Fibroblast of the aortic adventitia (primary cell): ENCODE data around the gene KCNQ1. TPM values are rescaled to one million over a fixed set of nuclear protein-coding genes. Genes with fewer than 3 reads are reported as not detected.

Source experiments
- DNase-seq: peaks from one replicate; pipeline ENCODE4 v3.0.0-alpha.2; 2010; ENCODE audit warnings: low read depth
- H3K4me3 ChIP-seq: 2 replicates; pipeline ENCODE4 v1.5.1; 2011; ENCODE audit warnings: low read depth, mild to moderate bottlenecking, control low read depth, low read length, moderate library complexity
- total RNA-seq: library from RNA; depleted of rRNA; stranded (reverse); fragments of >200 nt; gene quantifications from 2 replicates; pipeline ENCODE4 v1.2.3, GENCODE V29; 2012; ENCODE audit warnings: low replicate concordance
- TF ChIP-seq, protein P1 (sequence below): IDR thresholded peaks from 2 replicates; pipeline ENCODE4 v1.5.1; 2011; ENCODE audit warnings: mild to moderate bottlenecking, low read length, control low read depth, inconsistent platforms; ENCODE audit not compliant: insufficient read depth

KCNQ1 gene
- total RNA-seq, 1 donor, result not detected

DNA sequence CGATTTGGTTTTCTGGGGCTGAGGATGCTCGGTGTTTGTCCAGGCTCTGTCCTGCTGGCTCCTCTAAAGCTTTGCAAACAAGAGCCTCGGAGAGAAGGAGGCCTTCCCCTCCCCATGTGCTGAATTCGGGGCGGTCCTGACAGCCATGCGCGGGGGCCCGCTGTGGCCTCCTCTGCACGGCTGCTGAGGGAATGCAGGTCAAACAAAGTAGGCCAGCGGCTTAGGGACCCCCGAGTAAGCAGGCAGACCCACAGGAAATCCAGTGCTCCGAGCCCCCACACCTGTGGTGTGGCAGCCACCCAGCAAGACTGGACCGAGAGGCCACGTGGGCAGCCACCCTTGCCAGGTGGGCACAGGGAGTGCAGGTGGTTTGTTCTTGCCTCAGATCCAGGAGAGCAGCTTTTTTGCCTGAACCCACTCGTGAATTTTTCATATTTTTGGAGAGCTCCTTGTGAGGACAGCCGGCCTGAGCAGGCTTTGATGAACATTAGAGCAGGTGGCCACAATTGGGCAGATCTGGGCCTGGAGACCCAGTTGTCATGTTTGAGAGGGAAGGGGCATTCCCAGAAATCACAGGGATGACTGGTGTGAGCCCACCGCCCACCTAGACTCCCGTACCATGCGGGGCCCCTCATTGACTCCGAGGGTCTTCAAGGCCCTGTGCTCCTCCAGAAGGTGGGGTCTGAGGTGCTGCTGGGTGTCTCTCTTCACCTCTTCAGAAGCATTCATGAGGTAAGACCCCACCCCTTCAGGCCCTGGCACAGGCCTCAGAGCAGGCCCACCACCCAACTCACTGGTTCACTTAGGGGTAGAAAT is 298.0 kb downstream of the KCNQ1 start:
- TF ChIP-seq, protein P1, sequence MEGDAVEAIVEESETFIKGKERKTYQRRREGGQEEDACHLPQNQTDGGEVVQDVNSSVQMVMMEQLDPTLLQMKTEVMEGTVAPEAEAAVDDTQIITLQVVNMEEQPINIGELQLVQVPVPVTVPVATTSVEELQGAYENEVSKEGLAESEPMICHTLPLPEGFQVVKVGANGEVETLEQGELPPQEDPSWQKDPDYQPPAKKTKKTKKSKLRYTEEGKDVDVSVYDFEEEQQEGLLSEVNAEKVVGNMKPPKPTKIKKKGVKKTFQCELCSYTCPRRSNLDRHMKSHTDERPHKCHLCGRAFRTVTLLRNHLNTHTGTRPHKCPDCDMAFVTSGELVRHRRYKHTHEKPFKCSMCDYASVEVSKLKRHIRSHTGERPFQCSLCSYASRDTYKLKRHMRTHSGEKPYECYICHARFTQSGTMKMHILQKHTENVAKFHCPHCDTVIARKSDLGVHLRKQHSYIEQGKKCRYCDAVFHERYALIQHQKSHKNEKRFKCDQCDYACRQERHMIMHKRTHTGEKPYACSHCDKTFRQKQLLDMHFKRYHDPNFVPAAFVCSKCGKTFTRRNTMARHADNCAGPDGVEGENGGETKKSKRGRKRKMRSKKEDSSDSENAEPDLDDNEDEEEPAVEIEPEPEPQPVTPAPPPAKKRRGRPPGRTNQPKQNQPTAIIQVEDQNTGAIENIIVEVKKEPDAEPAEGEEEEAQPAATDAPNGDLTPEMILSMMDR, result no peak
- no peak overlapping the region for H3K4me3 ChIP-seq
- DNase-seq, result no peak

DNA sequence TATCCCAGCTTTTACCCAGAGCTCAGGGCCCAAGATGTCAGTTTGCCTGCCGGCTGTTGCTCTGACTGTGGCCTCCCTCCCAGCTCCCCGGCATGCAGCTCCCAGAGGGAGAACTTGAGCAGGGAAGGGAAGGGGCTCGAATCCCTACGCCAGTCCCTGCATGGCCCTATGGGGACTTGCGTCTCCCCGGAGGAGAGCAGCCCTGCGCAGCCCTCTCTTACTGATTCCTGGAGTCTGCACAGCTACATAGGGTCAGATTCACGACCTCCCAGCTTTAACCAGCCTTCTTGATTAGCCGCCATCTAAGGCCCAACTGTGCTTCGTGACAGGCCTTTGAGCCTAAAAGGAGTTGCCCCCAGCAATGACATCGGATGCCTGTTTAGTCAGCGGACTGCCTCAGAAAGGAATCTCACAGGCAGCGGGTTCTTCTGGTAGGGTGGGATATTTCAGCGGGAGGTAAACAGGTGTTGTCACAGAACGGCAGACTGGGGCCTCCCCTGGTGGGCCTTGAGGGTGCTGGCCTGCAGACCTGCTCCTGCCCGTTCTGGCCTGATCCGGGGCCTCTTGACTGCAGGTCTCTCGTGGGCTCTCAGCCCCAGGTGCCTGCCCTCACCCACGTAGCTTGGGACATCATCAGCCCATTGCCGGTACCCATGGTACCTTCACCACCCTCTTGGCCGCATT is 298.8 kb downstream of the KCNQ1 start:
- no peak for DNase-seq
- TF ChIP-seq, protein P1, result no peak
- no peak overlapping the region for H3K4me3 ChIP-seq

DNA sequence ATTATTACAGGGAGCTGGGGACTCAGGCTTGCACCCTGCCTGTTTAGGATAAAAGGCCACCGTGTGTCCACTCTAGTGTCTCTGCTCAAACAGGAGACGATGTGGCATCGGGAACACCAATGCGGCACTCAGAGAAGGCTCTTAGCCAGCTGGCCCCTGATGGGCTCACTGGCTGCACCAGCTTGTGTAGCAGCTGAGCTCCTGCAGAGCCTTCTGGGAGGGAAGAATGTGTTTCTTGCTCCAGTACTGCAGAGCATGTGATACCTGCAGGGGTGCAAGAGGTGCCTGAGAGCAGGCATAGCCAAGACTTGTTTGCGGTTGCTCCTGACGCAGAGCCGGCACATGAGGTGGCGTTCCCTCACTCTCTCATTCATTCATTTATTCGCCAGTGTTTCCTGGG is 299.4 kb downstream of the KCNQ1 start:
- TF ChIP-seq, protein P1, result no peak
- no peak overlapping the region for H3K4me3 ChIP-seq
- no peak for DNase-seq

DNA sequence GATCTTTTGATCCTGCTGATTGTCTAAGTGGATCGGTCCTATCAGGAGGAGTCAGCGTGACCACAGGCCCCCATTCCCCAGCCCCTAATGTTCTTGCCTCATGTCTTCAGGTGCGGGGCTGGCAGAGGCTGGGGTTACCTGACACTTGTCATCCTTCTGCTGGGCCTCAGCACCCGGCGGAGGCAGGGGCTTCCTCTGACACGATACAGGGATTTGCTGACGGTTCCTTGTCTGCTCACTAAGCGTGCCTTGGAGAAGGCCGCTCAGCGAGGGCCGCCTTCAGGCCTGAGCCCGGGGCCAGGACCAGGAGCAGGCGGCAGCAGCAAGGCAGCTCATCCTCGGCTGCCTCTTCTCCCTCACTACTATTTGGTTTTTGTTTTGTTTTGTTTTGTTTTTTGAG is 300.7 kb downstream of the KCNQ1 start:
- no peak overlapping the region for H3K4me3 ChIP-seq
- DNase-seq, result no peak
- TF ChIP-seq, protein P1, result no peak

DNA sequence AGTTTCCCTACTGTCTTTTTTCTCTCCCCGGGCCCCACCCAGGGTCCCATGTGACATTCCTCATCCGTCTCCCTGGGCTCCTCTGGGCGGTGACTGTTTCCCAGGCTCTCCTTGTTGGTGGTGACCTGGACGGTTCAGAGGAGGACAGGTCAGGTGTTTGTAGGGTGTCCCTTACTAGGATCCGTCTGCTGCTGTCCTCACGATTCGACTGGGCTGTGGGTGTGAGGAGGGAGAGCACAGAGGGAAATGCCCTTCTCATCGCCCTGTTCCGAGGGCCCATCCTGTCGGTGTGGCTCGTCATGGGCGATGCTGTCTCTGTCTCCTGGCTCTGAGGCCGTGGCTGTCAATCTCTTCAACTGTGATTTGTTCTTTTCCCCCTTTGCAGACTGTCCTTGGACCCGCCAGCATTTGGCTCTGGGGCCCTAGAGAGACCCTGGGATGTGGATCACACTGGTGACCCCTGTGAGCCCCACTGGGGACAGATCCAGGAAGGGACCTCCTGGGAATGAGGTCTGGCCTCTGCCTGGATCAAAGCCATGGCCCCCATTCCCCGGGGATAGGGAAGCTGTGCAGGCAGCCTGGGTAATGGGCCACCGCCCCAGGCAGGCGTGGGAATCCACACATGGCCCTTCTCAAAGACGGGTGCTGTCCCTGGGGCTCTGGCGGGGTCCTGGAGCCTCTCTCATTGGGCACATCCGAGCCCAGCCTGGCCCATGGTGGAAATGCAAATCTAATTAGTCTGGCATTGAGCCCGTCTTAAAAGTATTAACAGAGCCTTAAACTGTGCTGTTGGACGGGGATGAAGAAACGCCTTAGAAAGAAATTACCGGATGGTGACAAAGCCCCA is 301.8 kb downstream of the KCNQ1 start:
- no peak for DNase-seq
- TF ChIP-seq, protein P1, result no peak
- H3K4me3 ChIP-seq, result no peak overlapping the region

DNA sequence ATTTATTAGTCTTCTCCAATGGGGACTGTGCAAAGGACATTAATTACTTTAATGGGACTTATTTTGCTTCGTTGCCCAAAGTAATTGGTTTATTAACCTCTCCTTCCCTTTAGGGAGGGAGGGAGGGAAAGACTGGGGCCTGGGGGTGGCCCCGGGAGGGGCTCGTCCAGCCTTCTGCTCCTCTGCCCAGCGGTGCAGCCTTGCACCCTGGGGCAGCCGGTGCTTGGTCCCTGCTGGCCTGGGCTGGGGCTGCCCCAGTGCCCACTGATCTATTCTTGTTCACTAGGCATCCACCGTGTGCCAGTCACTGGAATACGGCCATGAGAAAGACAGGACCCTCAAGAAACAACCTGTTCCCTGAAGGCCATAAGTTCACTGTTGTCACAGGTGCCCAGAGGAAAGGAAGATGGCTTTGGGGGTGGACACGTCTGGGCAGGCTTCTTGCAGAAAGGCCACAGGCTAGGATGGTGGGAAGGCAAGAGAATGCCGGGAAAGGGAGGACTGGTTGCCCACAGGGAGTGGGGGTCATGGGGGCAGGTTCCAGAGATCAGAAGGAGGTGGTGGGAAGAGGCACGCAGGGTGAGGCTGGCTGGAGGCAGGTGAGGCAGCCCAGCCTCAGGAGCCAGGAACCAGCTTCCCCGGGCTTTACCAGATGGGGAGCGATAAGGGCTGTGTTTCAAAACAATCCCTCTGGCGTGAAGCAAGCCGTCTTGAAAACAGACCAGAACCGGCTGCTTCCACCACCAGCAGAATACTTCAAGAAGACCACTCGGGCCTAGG is 302.6 kb downstream of the KCNQ1 start:
- TF ChIP-seq, protein P1, result no peak
- DNase-seq, result no peak
- no peak overlapping the region for H3K4me3 ChIP-seq
